Left colon (tissue), 2 donors: ENCODE results near the gene SSBP4. TPM values are rescaled to one million over a fixed set of nuclear protein-coding genes. Genes with fewer than 3 reads are reported as not detected.

ENCODE experiments used
- ATAC-seq: fragments of 200-7000 bp; cut with Tn5 transposase; one replicate; pipeline ENCODE4 v1.9.1; 2020; ENCODE audit warnings: mild to moderate bottlenecking, moderate library complexity
- DNase-seq, 2 donors: peaks; one replicate each; pipeline ENCODE4 v3.0.0-alpha.2; 2020
- intact Hi-C, 2 donors: fragments of 100-400 bp; cut with DNase I in 1 of 2; cut with micrococcal nuclease in 1 of 2; formaldehyde crosslinking; loops; one replicate each; pipeline versions ENCODE4 v1.11.2 to v1.14.0; 2022; cut with DNase I, micrococcal nuclease
- total RNA-seq, 2 donors: library from RNA; stranded (reverse); fragmentation: NEBNext Ultra II Directional; extraction: Animal tissue kit (Norgen Biotek cat#: 25700); gene quantifications; one replicate each; pipeline ENCODE4 v1.2.1, GENCODE V29; 2021
- donor health status: DM: no; HTN: no; CAD: no.
- donor health status: DM: yes; HTN: yes; CAD: no.

SSBP4 gene
- total RNA-seq, 2 donors from 2014 or later, result 37.4 to 50.7 TPM

GRCh38 chr19:18428787-18429674 lies 9.8 kb downstream of the SSBP4 start:
- peak; percentile 71 to 83 for DNase-seq
- ATAC-seq, result peak; percentile 73
- intact Hi-C loops, result no loop called here

- intact Hi-C loops, result no loop called here
- DNase-seq (peak in 1 of 2 donors; percentile 25), ATAC-seq (no peak)
Observed at GRCh38 chr19:18429717-18430416, 10.7 kb downstream of the SSBP4 start.

GRCh38 chr19:18430417-18431144 lies 11.4 kb downstream of the SSBP4 start:
- DNase-seq, result peak in 1 of 2 donors; percentile 28
- no peak for ATAC-seq

GRCh38 chr19:18431351-18432197 lies 12.4 kb downstream of the SSBP4 start:
- intact Hi-C loops, result no loop called here
- DNase-seq, result no peak
- no peak for ATAC-seq

More at GRCh38 chr19:18430417-18431144, 11.4 kb downstream of the SSBP4 start:
- intact Hi-C loops, result no loop called here

- DNase-seq (no peak), ATAC-seq (no peak)
- intact Hi-C loops, result no loop called here
Observed at GRCh38 chr19:18432275-18433014, 13.2 kb downstream of the SSBP4 start.

GRCh38 chr19:18433015-18433691 lies 14.0 kb downstream of the SSBP4 start:
- ATAC-seq, result no peak
- DNase-seq, result peak in 1 of 2 donors; percentile 58
- intact Hi-C loops, result no loop called here

- intact Hi-C loops, result no loop called here
- ATAC-seq (no peak), DNase-seq (no peak)
Observed at GRCh38 chr19:18433735-18434398, 14.7 kb downstream of the SSBP4 start.

GRCh38 chr19:18434411-18435175 lies 15.4 kb downstream of the SSBP4 start:
- ATAC-seq (no peak), DNase-seq (no peak)
- intact Hi-C loops, result no loop called here

GRCh38 chr19:18435178-18435841 lies 16.1 kb downstream of the SSBP4 start:
- no peak for ATAC-seq
- DNase-seq, result no peak

GRCh38 chr19:18435842-18436670 lies 16.9 kb downstream of the SSBP4 start:
- no peak for DNase-seq
- intact Hi-C loops, result no loop called here
- ATAC-seq, result no peak

More at GRCh38 chr19:18435178-18435841, 16.1 kb downstream of the SSBP4 start:
- intact Hi-C loops, result no loop called here

- intact Hi-C loops, result no loop called here
- DNase-seq (peak; percentile 84 to 85), ATAC-seq (peak; percentile 57)
Observed at GRCh38 chr19:18436671-18437490, 17.7 kb downstream of the SSBP4 start.

GRCh38 chr19:18437491-18438330 lies 18.5 kb downstream of the SSBP4 start, which contains the start of gene ISYNA1:
Gene ISYNA1 (minus strand): TSS chr19:18438133. CDS start chr19:18437979, 154 bp downstream.
- intact Hi-C loops, result no loop called here
- peak in 1 of 2 donors; percentile 66 for DNase-seq
- peak; percentile 43 for ATAC-seq
